GM12801 (cell line): ENCODE results near the gene PFDN2.

ENCODE experiments used
- CTCF ChIP-seq: IDR thresholded peaks from one replicate; pipeline ENCODE4 v1.5.1; 2011; ENCODE audit warnings: control low read depth; ENCODE audit not compliant: insufficient read length; ENCODE audit errors: extremely low read depth

Gene PFDN2

GRCh38 chr1:161082996-161083747, 34.7 kb downstream of the PFDN2 start:
- TF ChIP-seq CTCF, result no peak

DNA sequence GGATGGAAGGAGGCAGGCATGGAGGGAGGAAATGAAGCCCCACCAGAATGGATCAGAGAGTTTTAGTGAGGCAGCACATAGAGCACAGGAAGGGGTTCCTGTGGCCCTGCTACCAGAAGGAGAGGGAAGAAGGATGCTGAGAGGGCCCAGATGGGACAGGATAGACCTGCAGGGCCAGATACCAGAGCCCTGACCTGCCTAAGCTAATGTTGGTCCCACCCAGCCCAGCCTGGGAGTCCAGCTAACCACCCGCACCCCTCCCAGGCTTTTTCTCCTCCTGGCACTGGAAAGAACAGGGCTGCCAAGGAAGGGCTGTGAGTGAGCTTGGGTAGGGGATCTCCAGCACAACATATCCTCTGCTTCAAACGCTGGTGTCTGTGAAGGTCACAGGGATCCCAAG, 35.4 kb downstream of the PFDN2 start:
- no peak for TF ChIP-seq CTCF

DNA sequence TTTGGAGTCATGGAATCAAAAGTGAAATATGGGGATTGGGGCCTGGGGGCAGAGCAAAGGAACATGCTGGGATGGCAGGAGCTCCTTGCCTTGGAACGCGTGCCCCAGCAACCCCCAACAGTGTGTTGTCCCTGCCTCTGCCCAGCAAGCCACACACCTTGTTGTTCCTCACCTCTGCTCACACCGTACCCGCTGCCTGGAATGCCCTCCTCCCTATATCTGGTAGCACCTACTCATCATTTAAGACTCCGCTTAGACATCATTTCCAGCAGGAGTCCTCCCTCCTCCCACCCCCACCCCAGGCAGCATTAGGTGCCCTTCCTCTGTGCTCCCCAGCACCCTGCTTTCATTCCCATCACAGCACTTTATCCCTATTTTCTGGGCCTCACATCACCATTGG, 36.3 kb downstream of the PFDN2 start:
- TF ChIP-seq CTCF, result no peak

DNA sequence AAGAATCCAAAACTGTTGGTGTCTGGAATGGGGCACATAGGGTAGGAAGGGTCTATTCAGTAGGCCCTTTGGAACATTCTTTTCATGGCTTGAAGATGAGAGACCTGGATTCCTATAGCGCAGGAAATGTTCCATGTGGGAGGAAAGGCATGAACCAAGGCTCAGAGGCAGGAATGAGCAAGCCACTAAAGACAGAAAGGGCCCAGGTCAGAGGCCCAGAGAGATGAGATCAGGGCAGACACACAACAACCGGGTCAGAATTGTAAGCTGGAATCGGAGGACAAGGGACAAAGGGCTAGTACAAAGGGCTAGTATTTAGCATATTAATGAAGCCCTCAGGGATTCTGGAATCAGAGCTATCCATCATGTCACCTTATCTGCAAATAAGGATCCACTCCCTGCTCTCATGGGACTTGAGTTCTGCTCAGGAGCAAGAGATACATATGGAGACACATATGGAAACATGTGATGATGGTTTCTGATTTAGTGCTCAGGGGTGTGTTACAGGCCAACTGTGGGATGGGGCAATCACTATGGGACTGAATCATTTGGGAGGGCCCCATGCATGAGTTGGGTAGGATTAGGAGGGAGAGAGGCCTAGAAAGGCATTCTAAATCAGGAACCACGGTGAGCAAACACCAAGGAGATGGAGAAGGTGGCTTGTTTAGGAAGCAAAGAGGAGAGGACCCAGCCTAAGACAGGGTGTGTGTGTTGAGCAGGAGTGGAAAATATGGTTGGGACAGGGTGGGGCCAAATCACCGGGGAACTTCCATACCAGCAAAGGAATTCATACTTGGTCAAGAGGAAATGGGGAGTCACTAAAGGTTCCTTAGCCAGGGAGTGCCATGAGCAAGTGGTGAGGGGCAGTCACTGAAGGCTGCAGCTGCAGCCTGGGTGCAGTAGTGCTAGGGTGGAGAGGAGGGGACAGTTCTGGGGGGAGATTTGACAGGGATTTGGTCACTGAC, 37.1 kb downstream of the PFDN2 start:
- no peak for TF ChIP-seq CTCF

GRCh38 chr1:161079436-161080110, 38.3 kb downstream of the PFDN2 start:
- TF ChIP-seq CTCF, result no peak

GRCh38 chr1:161077426-161077825, 40.4 kb downstream of the PFDN2 start:
- TF ChIP-seq CTCF, result no peak

- no peak for TF ChIP-seq CTCF
These were observed 41.4 kb downstream of the PFDN2 start for GRCh38 chr1:161076410-161076809.
